B cell (primary cell): ENCODE results near the gene BMPER. TPM values are rescaled to one million over a fixed set of nuclear protein-coding genes. Genes with fewer than 3 reads are reported as not detected.

Experiments
- ATAC-seq: fragments of 200-7000 bp; cut with Tn5 transposase; one replicate; pipeline ENCODE4 v1.10.0; 2021; ENCODE audit warnings: low read depth, mild to moderate bottlenecking, moderate number of reproducible peaks, moderate library complexity
- CTCF ChIA-PET: fragments of 350-600 bp; sonication (Branson Sonifier 250); formaldehyde crosslinking; loops from one replicate; lab custom pipeline; 2021; ENCODE audit warnings: antibody characterized with exemption, inconsistent platforms; lab: Charles Lee
- POLR2A ChIA-PET: fragments of 350-600 bp; sonication (Branson Sonifier 250); formaldehyde crosslinking; loops from one replicate; lab custom pipeline; 2021; ENCODE audit warnings: antibody characterized with exemption; lab: Charles Lee
- DNase-seq: peaks from one replicate; pipeline ENCODE4 v3.0.0; 2013
- H2AFZ ChIP-seq: 2 replicates; pipeline ENCODE4 v1.6.1; 2012; ENCODE audit warnings: mild to moderate bottlenecking, low read depth, low read length; ENCODE audit not compliant: insufficient read depth, poor library complexity, severe bottlenecking
- H3K27ac ChIP-seq, 2 donors: 1 replicate in 1 of 2; 2 replicates in 1 of 2; pipeline ENCODE4 v1.5.1; 2012 to 2013; ENCODE audit warnings: low read length in 2 of 2, mild to moderate bottlenecking in 2 of 2, moderate library complexity in 1 of 2
- H3K27me3 ChIP-seq, 4 experiments: fragments of 200-600 bp in 1 of 4; sonication (generic) in 1 of 4; replicated peaks in 1 of 4; 1 replicate in 2 of 4; 2 replicates in 2 of 4; pipeline versions ENCODE4 v1.6.1 to v1.7.0; 2013 to 2016; ENCODE audit warnings: low read length in 3 of 4, mild to moderate bottlenecking in 2 of 4, mixed read lengths in 1 of 4, moderate library complexity in 1 of 4; ENCODE audit not compliant: insufficient read depth in 4 of 4, control insufficient read depth in 3 of 4; ENCODE audit errors: control extremely low read depth in 1 of 4
- H3K36me3 ChIP-seq, 2 experiments: replicated peaks in 1 of 2; 1 replicate in 1 of 2; 2 replicates in 1 of 2; pipeline versions ENCODE4 v1.6.1 to v1.7.1; 2013; ENCODE audit warnings: low read length in 1 of 2; ENCODE audit not compliant: insufficient read depth in 2 of 2, control insufficient read depth in 1 of 2; ENCODE audit errors: control extremely low read depth in 1 of 2, extremely low read depth in 1 of 2
- H3K4me1 ChIP-seq, 2 donors: fragments of 200-600 bp in 1 of 2; sonication (generic) in 1 of 2; 1 replicate in 1 of 2; 2 replicates in 1 of 2; pipeline versions ENCODE4 v1.5.1 to v1.6.1; 2013 to 2017; ENCODE audit warnings: low read length in 2 of 2; ENCODE audit not compliant: control insufficient read depth in 2 of 2, insufficient read depth in 2 of 2
- H3K4me2 ChIP-seq: replicated peaks from 2 replicates; pipeline ENCODE3; 2012; ENCODE audit warnings: mild to moderate bottlenecking, low read depth, low read length; ENCODE audit not compliant: poor library complexity, severe bottlenecking
- H3K4me3 ChIP-seq, 5 experiments: fragments of 200-600 bp in 1 of 5; sonication (generic) in 1 of 5; 1 replicate in 3 of 5; 2 replicates in 2 of 5; pipeline versions ENCODE4 v1.5.1 to v1.7.0; 2011 to 2016; ENCODE audit warnings: low read length in 4 of 5, mild to moderate bottlenecking in 4 of 5, low read depth in 2 of 5, control low read depth in 1 of 5, moderate library complexity in 1 of 5; ENCODE audit not compliant: insufficient read depth in 1 of 5; ENCODE audit errors: control extremely low read depth in 1 of 5, extremely low read depth in 1 of 5
- H3K79me2 ChIP-seq: fragments of 200-600 bp; sonication (generic); one replicate; pipeline ENCODE4 v1.6.0; 2016; ENCODE audit warnings: low read length; ENCODE audit not compliant: control insufficient read depth, insufficient read depth
- H3K9ac ChIP-seq: fragments of 200-600 bp; sonication (generic); 2 replicates; pipeline ENCODE4 v1.6.1; 2017; ENCODE audit warnings: mild to moderate bottlenecking, low read length, moderate library complexity
- H3K9me3 ChIP-seq, 3 donors: one replicate each; pipeline versions ENCODE4 v1.6.1 to v1.7.1; 2013; ENCODE audit warnings: low read length in 2 of 3; ENCODE audit not compliant: control insufficient read depth in 2 of 3, insufficient read depth in 1 of 3; ENCODE audit errors: control extremely low read depth in 1 of 3
- H4K20me1 ChIP-seq: 2 replicates; pipeline ENCODE4 v1.6.0; 2012; ENCODE audit warnings: mild to moderate bottlenecking, low read length; ENCODE audit not compliant: insufficient read depth, control insufficient read depth, poor library complexity, severe bottlenecking
- H3K27ac Mint-ChIP-seq: one replicate; pipeline ENCODE4 v1.8.0; 2021; ENCODE audit warnings: mixed read lengths
- H3K27me3 Mint-ChIP-seq: one replicate; pipeline ENCODE4 v1.8.0; 2021; ENCODE audit warnings: mixed read lengths
- H3K4me1 Mint-ChIP-seq: one replicate; pipeline ENCODE4 v1.8.0; 2021; ENCODE audit warnings: mixed read lengths
- H3K4me3 Mint-ChIP-seq: one replicate; pipeline ENCODE4 v1.8.0; 2021; ENCODE audit warnings: mixed read lengths
- H3K9me3 Mint-ChIP-seq: one replicate; pipeline ENCODE4 v1.8.0; 2022; ENCODE audit warnings: mixed read lengths; ENCODE audit not compliant: insufficient read depth
- CTCF ChIP-seq: fragments of 200-600 bp; IDR thresholded peaks from one replicate; pipeline ENCODE4 v1.8.0; 2022; ENCODE audit warnings: antibody characterized with exemption, mild to moderate bottlenecking
- EZH2 ChIP-seq: IDR thresholded peaks from 2 replicates; pipeline ENCODE4 v1.6.1; 2012; ENCODE audit warnings: borderline replicate concordance, low read depth, mild to moderate bottlenecking, moderate library complexity, low read length; ENCODE audit not compliant: insufficient read depth, poor library complexity, severe bottlenecking
- WGBS: methylation state at CpG from one replicate; pipeline ENCODE4 v1.1.5; 2013; ENCODE audit warnings: missing lambda C conversion rate; ENCODE audit not compliant: insufficient coverage; 5-methylcytosine and 5-hydroxymethylcytosine counted together
- intact Hi-C: fragments of 100-400 bp; cut with micrococcal nuclease; formaldehyde crosslinking; loops from one replicate; pipeline ENCODE4 v1.10.0; 2022
- polyA plus RNA-seq: library from polyadenylated mRNA; depleted of rRNA; stranded (reverse); fragments of >200 nt; gene quantifications from 2 replicates; pipeline ENCODE4 v1.2.3, GENCODE V29; 2012
- total RNA-seq, 2 donors: library from RNA; stranded (reverse); fragments of 120-200 nt in 1 of 2; gene quantifications; 1 replicate in 1 of 2; 2 replicates in 1 of 2; pipeline versions ENCODE4 v1.2.3 to v1.2.4, GENCODE V29; 2013 to 2022

Gene BMPER
- total and polyA plus RNA-seq, 2 donors (not counting 1 experiment from before 2014, with no cell fraction given), result not detected

GRCh38 chr7:34016876-34017275 lies 111.5 kb downstream of the BMPER start:
- no peak overlapping the region for H3K27ac ChIP-seq
- no peaks in the 10 kb centered on the region for H3K27me3 ChIP-seq
- H3K9ac ChIP-seq, result no peak overlapping the region
- ATAC-seq, result no peak
- H3K36me3 ChIP-seq, result no peaks in the 10 kb centered on the region
- H2AFZ ChIP-seq, result no peak overlapping the region
- no peak overlapping the region for H3K4me2 ChIP-seq
- TF ChIP-seq CTCF (no peak), EZH2 (no peak)
- H3K27ac Mint-ChIP-seq, result no peak overlapping the region
- no peaks in the 10 kb centered on the region for H3K4me1 Mint-ChIP-seq
- intact Hi-C loops, result no loop called here
- no peak overlapping the region for H3K4me3 Mint-ChIP-seq
- no peak overlapping the region for H3K4me3 ChIP-seq
- no peaks in the 10 kb centered on the region for H3K9me3 Mint-ChIP-seq
- H3K9me3 ChIP-seq, result no peaks in the 10 kb centered on the region
- ChIA-PET POLR2A (no interaction called here), CTCF (no interaction called here)
- H3K27me3 Mint-ChIP-seq, result no peaks in the 10 kb centered on the region
- no peak for DNase-seq
- H3K79me2 ChIP-seq, result no peaks in the 10 kb centered on the region
- no peaks in the 10 kb centered on the region for H4K20me1 ChIP-seq
- no peaks in the 10 kb centered on the region for H3K4me1 ChIP-seq
- 78% methylated on average over 2 of the region's 3 CpGs for WGBS

GRCh38 chr7:34019301-34019790 lies 114.0 kb downstream of the BMPER start:
- no peaks in the 10 kb centered on the region for H3K9me3 ChIP-seq
- Mint-ChIP-seq H3K4me1 (no peaks in the 10 kb centered on the region), H3K4me3 (no peak overlapping the region), H3K27me3 (no peaks in the 10 kb centered on the region), H3K9me3 (no peaks in the 10 kb centered on the region), H3K27ac (no peak overlapping the region)
- ATAC-seq (no peak), DNase-seq (no peak)
- no peak overlapping the region for H3K4me2 ChIP-seq
- no peak overlapping the region for H2AFZ ChIP-seq
- H4K20me1 ChIP-seq, result no peaks in the 10 kb centered on the region
- no peaks in the 10 kb centered on the region for H3K4me1 ChIP-seq
- ChIA-PET CTCF (no interaction called here), POLR2A (no interaction called here)
- TF ChIP-seq EZH2, result no peak
- TF ChIP-seq CTCF, result no peak
- intact Hi-C loops, result no loop called here
- no peak overlapping the region for H3K27ac ChIP-seq
- H3K79me2 ChIP-seq, result no peaks in the 10 kb centered on the region
- WGBS, result 90% methylated on average over 4 of the region's 7 CpGs
- no peaks in the 10 kb centered on the region for H3K36me3 ChIP-seq
- H3K4me3 ChIP-seq, result no peak overlapping the region
- H3K27me3 ChIP-seq, result no peaks in the 10 kb centered on the region
- no peak overlapping the region for H3K9ac ChIP-seq
